Measurements from ENCODE around the gene PRAMEF5.
"Not testable (repeated sequence)": the region's sequence is repeated elsewhere in the genome, so short reads cannot be mapped to it uniquely, and the experiment has no call there.

The PRAMEF5 gene

GRCh38 chr1:13279617-13280016, 25.6 kb downstream of the PRAMEF5 start:
- not testable (repeated sequence) for DNase-seq

DNA sequence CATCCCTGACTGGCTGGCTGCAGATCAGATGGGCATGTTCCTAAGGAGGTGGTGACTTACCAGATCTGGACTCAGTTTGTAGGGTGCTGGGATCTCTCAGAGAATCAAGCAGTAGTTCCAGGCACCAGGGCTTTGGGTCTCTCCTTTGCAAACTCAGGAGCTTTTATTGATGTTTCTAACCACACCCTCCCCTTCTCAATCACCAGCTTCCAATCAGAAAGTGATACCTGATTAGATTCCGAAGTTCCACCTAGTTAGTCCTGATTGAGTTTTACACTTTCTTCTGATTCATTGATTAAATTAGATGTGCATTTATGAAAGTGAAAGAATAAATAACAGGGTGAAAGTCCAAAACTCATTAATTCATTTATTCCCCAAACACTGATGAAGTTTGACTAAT, 31.0 kb downstream of the PRAMEF5 start, which contains the start of gene PRAMEF8:
Gene PRAMEF8, minus strand, starts transcription at position 101 of the 400 bp plus-strand sequence. CDS start 1,046 bp downstream, outside the sequence.
- not testable (repeated sequence) for DNase-seq

DNA sequence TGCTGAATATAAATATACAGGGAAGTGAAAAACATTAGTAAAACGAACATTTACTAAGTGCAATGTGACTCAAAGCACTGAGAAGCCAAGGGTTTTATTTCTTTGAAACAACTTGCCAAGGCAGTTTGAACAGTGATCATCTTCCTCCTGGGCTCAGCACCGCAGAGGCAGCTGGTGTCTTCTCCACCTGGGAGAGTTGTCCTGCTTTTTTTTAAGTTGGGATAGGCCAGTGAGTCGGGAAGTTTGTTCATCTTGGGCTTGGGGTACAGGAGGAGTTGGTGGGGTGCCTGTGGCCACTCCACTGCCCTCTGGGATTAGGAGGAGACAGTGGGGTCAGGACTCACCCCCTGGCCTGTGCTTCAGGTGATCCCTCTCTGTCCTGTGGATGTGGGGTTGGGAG, 35.0 kb downstream of the PRAMEF5 start:
- DNase-seq, result not testable (repeated sequence)

- not testable (repeated sequence) for DNase-seq
Measured at GRCh38 chr1:13297216-13297931, 43.4 kb downstream of the PRAMEF5 start.

GRCh38 chr1:13298699-13299098, 44.7 kb downstream of the PRAMEF5 start:
- DNase-seq, result not testable (repeated sequence)

- DNase-seq, result not testable (repeated sequence)
Measured at GRCh38 chr1:13302197-13302596, 48.2 kb downstream of the PRAMEF5 start.

GRCh38 chr1:13303239-13303638, 49.2 kb downstream of the PRAMEF5 start, which contains the start of gene PRAMEF33:
Gene PRAMEF33, plus strand, starts transcription at chr1:13303539. Its CDS starts 2,416 bp downstream, at chr1:13305955.
- DNase-seq, result not testable (repeated sequence)
